GM23338 (cell line): Measurements from ENCODE around the gene TNNI3K. TPM values are rescaled to one million over a fixed set of nuclear protein-coding genes. Genes with fewer than 3 reads are reported as not detected.

Source experiments
- ATAC-seq: fragments of 200-7000 bp; cut with Tn5 transposase; 3 replicates; pipeline ENCODE4 v1.9.1; 2020
- DNase-seq: peaks from one replicate; pipeline ENCODE4 v3.0.0-alpha.2; 2015; ENCODE audit warnings: low spot score
- H2AFZ ChIP-seq: fragments of 200-600 bp; sonication (generic); 2 replicates; pipeline ENCODE4 v1.8.0; 2016; ENCODE audit warnings: antibody characterized with exemption, mild to moderate bottlenecking, moderate library complexity
- H3F3A ChIP-seq: fragments of 200-600 bp; sonication (generic); replicated peaks from 2 replicates; pipeline ENCODE4 v1.8.0; 2017; ENCODE audit warnings: antibody characterized with exemption, mixed run types, low read depth
- H3K27ac ChIP-seq: fragments of 200-600 bp; sonication (generic); 2 replicates; pipeline ENCODE4 v1.6.1; 2016; ENCODE audit warnings: low read depth
- H3K27me3 ChIP-seq: fragments of 200-600 bp; sonication (generic); 2 replicates; pipeline ENCODE4 v1.8.0; 2016; ENCODE audit warnings: mild to moderate bottlenecking, mixed run types, moderate library complexity; ENCODE audit not compliant: insufficient read depth
- H3K36me3 ChIP-seq: fragments of 200-600 bp; sonication (generic); 2 replicates; pipeline ENCODE4 v1.8.0; 2016; ENCODE audit warnings: mild to moderate bottlenecking; ENCODE audit not compliant: insufficient read depth
- H3K4me1 ChIP-seq: fragments of 200-600 bp; sonication (generic); 2 replicates; pipeline ENCODE4 v1.8.0; 2016; ENCODE audit warnings: mild to moderate bottlenecking, moderate library complexity; ENCODE audit not compliant: insufficient read depth
- H3K4me2 ChIP-seq: fragments of 200-600 bp; sonication (generic); 2 replicates; pipeline ENCODE4 v1.7.1; 2017; ENCODE audit warnings: mixed run types
- H3K4me3 ChIP-seq: fragments of 200-600 bp; sonication (generic); 2 replicates; pipeline ENCODE4 v1.6.1; 2016; ENCODE audit warnings: mixed run types
- H3K79me2 ChIP-seq: fragments of 200-600 bp; sonication (generic); replicated peaks from 2 replicates; pipeline ENCODE4 v1.8.0; 2017; ENCODE audit warnings: mild to moderate bottlenecking; ENCODE audit not compliant: insufficient read depth
- H3K9me2 ChIP-seq: fragments of 200-600 bp; sonication (generic); 2 replicates; pipeline ENCODE4 v1.8.0; 2017; ENCODE audit not compliant: insufficient read depth
- H4K20me1 ChIP-seq: fragments of 200-600 bp; sonication (generic); replicated peaks from 2 replicates; pipeline ENCODE4 v1.8.0; 2017; ENCODE audit warnings: mild to moderate bottlenecking; ENCODE audit not compliant: insufficient read depth
- H3K27ac Mint-ChIP-seq: 2 replicates; pipeline ENCODE4 v1.8.0; 2020; ENCODE audit warnings: inconsistent platforms, mild to moderate bottlenecking, moderate library complexity, mixed read lengths
- H3K27me3 Mint-ChIP-seq: 3 replicates; pipeline ENCODE4 v1.8.0; 2022; ENCODE audit warnings: low read depth, mild to moderate bottlenecking, moderate library complexity, mixed read lengths, inconsistent platforms; ENCODE audit not compliant: insufficient read depth, poor library complexity
- H3K36me3 Mint-ChIP-seq: 3 replicates; pipeline ENCODE4 v1.8.0; 2021; ENCODE audit warnings: low read depth, mild to moderate bottlenecking, inconsistent platforms, moderate library complexity, mixed read lengths
- H3K4me1 Mint-ChIP-seq: 3 replicates; pipeline ENCODE4 v1.8.0; 2020; ENCODE audit warnings: mild to moderate bottlenecking, inconsistent platforms, mixed read lengths
- H3K4me3 Mint-ChIP-seq: 3 replicates; pipeline ENCODE4 v1.8.0; 2021; ENCODE audit warnings: moderate library complexity, mild to moderate bottlenecking, inconsistent platforms, mixed read lengths
- H3K9me3 Mint-ChIP-seq: 3 replicates; pipeline ENCODE4 v1.8.0; 2020; ENCODE audit warnings: moderate library complexity, mild to moderate bottlenecking, inconsistent platforms, mixed read lengths
- CREB1 ChIP-seq: fragments of 250-450 bp; sonication (Bioruptor Pico); IDR thresholded peaks from 2 replicates; pipeline ENCODE4 v1.5.0; 2020; ENCODE audit warnings: low read depth, mild to moderate bottlenecking, moderate library complexity
- EZH2 ChIP-seq: fragments of 200-600 bp; sonication (generic); IDR thresholded peaks from one replicate; pipeline ENCODE4 v1.8.0; 2017; ENCODE audit warnings: antibody characterized with exemption, mild to moderate bottlenecking, low read depth; ENCODE audit not compliant: unreplicated experiment
- EZH2phosphoT487 ChIP-seq: fragments of 200-600 bp; sonication (generic); IDR thresholded peaks from one replicate; pipeline ENCODE4 v1.8.1; 2018; ENCODE audit warnings: antibody characterized with exemption; ENCODE audit not compliant: unreplicated experiment
- JUNB ChIP-seq: IDR thresholded peaks from one replicate; pipeline ENCODE4 v1.6.1; 2016; ENCODE audit warnings: antibody characterized with exemption; ENCODE audit not compliant: unreplicated experiment
- NANOG ChIP-seq: IDR thresholded peaks from 2 replicates; pipeline ENCODE4 v1.6.1; 2016; ENCODE audit warnings: antibody characterized with exemption, borderline replicate concordance
- POLR2AphosphoS5 ChIP-seq: IDR thresholded peaks from 2 replicates; pipeline ENCODE4 v1.6.1; 2016; ENCODE audit warnings: antibody characterized with exemption, low read depth
- STAT1 ChIP-seq: IDR thresholded peaks from one replicate; pipeline ENCODE4 v1.6.1; 2016; ENCODE audit warnings: antibody characterized with exemption; ENCODE audit not compliant: unreplicated experiment
- ZNF114 ChIP-seq: fragments of 250-450 bp; sonication (Bioruptor Pico); IDR thresholded peaks from 2 replicates; pipeline ENCODE4 v1.5.0; 2020; ENCODE audit warnings: mild to moderate bottlenecking, moderate library complexity
- ZNF331 ChIP-seq: fragments of 250-450 bp; sonication (Bioruptor Pico); IDR thresholded peaks from 2 replicates; pipeline ENCODE4 v1.5.0; 2020; ENCODE audit warnings: low read depth, mild to moderate bottlenecking, moderate library complexity
- polyA plus RNA-seq: library from polyadenylated mRNA; unstranded; fragments of >200 nt; fragmentation: Nextera tagmentation; extraction: Ambion mirVana; gene quantifications from 2 replicates; pipeline ENCODE4 v1.2.1, GENCODE V29; 2016
- total RNA-seq: library from RNA; depleted of rRNA; stranded (reverse); fragments of >200 nt; shearing (Covaris generic); gene quantifications from 2 replicates; pipeline ENCODE4 v1.2.3, GENCODE V29; 2014
- TF ChIP-seq, protein P1 (sequence below): IDR thresholded peaks from one replicate; pipeline ENCODE4 v1.6.1; 2018; ENCODE audit warnings: antibody characterized with exemption; ENCODE audit not compliant: unreplicated experiment
- TF ChIP-seq, protein P2 (sequence below), 2 experiments: fragments of 200-600 bp in 1 of 2; sonication (generic) in 1 of 2; conservative IDR thresholded peaks; 2 replicates each; pipeline versions ENCODE4 v1.5.1 to v1.6.1; 2016 to 2017; ENCODE audit warnings: antibody characterized with exemption in 2 of 2, low read depth in 2 of 2, mild to moderate bottlenecking in 2 of 2, moderate library complexity in 1 of 2
- TF ChIP-seq, protein P3 (sequence below): IDR thresholded peaks from 2 replicates; pipeline ENCODE4 v1.6.1; 2016; ENCODE audit warnings: antibody characterized with exemption
- TF ChIP-seq, protein P4 (sequence below): fragments of 250-450 bp; sonication (Bioruptor Pico); IDR thresholded peaks from 2 replicates; pipeline ENCODE4 v1.5.0; 2020; ENCODE audit warnings: mild to moderate bottlenecking, moderate library complexity

Gene TNNI3K
- total and polyA plus RNA-seq, 2 experiments from 2014 or later: not detected

DNA sequence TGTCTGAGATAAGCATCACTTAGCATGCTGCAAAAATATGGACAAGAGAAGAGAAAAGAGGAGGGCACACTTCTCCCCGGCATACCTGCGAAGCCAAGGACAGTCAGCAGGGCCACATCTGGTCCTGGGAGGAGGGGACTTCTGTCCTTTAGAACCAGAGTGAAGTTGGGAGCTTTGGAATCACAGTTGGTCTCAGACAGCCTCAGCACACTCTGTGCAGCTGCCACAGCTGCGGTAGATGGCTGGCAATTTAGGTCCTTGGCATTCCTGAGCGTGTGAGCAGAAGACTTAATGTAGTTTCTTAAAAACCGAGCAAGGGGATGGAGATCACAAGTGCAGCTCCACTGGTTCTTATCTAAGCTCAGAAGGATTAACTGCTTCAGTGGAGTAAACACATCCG is 244.9 kb downstream of the TNNI3K start:
- Mint-ChIP-seq H3K9me3 (no peaks in the 10 kb centered on the region), H3K4me3 (no peak overlapping the region), H3K36me3 (no peaks in the 10 kb centered on the region), H3K27ac (no peak overlapping the region), H3K27me3 (peaks cover 6% of the 10 kb centered on the region), H3K4me1 (peaks cover 26% of the 10 kb centered on the region)
- H4K20me1 ChIP-seq: no peaks in the 10 kb centered on the region
- no peaks in the 10 kb centered on the region for H3K9me2 ChIP-seq
- no peak overlapping the region for H3K4me3 ChIP-seq
- peaks cover 12% of the 10 kb centered on the region for H3K4me1 ChIP-seq
- no peaks in the 10 kb centered on the region for H3K79me2 ChIP-seq
- ATAC-seq: no peak
- H3K4me2 ChIP-seq: no peak overlapping the region
- no peaks in the 10 kb centered on the region for H3F3A ChIP-seq
- TF ChIP-seq CREB1 (CRISPR knock-in tag): no peak
- TF ChIP-seq EZH2: no peak
- TF ChIP-seq JUNB: no peak
- no peak for TF ChIP-seq EZH2phosphoT487
- no peak for TF ChIP-seq NANOG
- TF ChIP-seq ZNF114 (CRISPR knock-in tag): no peak
- no peak for TF ChIP-seq STAT1
- TF ChIP-seq ZNF331 (CRISPR knock-in tag): no peak
- TF ChIP-seq POLR2AphosphoS5: no peak
- TF ChIP-seq, protein P1, sequence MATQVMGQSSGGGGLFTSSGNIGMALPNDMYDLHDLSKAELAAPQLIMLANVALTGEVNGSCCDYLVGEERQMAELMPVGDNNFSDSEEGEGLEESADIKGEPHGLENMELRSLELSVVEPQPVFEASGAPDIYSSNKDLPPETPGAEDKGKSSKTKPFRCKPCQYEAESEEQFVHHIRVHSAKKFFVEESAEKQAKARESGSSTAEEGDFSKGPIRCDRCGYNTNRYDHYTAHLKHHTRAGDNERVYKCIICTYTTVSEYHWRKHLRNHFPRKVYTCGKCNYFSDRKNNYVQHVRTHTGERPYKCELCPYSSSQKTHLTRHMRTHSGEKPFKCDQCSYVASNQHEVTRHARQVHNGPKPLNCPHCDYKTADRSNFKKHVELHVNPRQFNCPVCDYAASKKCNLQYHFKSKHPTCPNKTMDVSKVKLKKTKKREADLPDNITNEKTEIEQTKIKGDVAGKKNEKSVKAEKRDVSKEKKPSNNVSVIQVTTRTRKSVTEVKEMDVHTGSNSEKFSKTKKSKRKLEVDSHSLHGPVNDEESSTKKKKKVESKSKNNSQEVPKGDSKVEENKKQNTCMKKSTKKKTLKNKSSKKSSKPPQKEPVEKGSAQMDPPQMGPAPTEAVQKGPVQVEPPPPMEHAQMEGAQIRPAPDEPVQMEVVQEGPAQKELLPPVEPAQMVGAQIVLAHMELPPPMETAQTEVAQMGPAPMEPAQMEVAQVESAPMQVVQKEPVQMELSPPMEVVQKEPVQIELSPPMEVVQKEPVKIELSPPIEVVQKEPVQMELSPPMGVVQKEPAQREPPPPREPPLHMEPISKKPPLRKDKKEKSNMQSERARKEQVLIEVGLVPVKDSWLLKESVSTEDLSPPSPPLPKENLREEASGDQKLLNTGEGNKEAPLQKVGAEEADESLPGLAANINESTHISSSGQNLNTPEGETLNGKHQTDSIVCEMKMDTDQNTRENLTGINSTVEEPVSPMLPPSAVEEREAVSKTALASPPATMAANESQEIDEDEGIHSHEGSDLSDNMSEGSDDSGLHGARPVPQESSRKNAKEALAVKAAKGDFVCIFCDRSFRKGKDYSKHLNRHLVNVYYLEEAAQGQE: no peak
- TF ChIP-seq, protein P2, sequence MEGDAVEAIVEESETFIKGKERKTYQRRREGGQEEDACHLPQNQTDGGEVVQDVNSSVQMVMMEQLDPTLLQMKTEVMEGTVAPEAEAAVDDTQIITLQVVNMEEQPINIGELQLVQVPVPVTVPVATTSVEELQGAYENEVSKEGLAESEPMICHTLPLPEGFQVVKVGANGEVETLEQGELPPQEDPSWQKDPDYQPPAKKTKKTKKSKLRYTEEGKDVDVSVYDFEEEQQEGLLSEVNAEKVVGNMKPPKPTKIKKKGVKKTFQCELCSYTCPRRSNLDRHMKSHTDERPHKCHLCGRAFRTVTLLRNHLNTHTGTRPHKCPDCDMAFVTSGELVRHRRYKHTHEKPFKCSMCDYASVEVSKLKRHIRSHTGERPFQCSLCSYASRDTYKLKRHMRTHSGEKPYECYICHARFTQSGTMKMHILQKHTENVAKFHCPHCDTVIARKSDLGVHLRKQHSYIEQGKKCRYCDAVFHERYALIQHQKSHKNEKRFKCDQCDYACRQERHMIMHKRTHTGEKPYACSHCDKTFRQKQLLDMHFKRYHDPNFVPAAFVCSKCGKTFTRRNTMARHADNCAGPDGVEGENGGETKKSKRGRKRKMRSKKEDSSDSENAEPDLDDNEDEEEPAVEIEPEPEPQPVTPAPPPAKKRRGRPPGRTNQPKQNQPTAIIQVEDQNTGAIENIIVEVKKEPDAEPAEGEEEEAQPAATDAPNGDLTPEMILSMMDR (conservative IDR thresholded peaks at IDR 0.05; ENCODE audit: low read depth in 2 of 2): no peak
- TF ChIP-seq, protein P3, sequence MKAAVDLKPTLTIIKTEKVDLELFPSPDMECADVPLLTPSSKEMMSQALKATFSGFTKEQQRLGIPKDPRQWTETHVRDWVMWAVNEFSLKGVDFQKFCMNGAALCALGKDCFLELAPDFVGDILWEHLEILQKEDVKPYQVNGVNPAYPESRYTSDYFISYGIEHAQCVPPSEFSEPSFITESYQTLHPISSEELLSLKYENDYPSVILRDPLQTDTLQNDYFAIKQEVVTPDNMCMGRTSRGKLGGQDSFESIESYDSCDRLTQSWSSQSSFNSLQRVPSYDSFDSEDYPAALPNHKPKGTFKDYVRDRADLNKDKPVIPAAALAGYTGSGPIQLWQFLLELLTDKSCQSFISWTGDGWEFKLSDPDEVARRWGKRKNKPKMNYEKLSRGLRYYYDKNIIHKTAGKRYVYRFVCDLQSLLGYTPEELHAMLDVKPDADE: no peak
- TF ChIP-seq, protein P4, sequence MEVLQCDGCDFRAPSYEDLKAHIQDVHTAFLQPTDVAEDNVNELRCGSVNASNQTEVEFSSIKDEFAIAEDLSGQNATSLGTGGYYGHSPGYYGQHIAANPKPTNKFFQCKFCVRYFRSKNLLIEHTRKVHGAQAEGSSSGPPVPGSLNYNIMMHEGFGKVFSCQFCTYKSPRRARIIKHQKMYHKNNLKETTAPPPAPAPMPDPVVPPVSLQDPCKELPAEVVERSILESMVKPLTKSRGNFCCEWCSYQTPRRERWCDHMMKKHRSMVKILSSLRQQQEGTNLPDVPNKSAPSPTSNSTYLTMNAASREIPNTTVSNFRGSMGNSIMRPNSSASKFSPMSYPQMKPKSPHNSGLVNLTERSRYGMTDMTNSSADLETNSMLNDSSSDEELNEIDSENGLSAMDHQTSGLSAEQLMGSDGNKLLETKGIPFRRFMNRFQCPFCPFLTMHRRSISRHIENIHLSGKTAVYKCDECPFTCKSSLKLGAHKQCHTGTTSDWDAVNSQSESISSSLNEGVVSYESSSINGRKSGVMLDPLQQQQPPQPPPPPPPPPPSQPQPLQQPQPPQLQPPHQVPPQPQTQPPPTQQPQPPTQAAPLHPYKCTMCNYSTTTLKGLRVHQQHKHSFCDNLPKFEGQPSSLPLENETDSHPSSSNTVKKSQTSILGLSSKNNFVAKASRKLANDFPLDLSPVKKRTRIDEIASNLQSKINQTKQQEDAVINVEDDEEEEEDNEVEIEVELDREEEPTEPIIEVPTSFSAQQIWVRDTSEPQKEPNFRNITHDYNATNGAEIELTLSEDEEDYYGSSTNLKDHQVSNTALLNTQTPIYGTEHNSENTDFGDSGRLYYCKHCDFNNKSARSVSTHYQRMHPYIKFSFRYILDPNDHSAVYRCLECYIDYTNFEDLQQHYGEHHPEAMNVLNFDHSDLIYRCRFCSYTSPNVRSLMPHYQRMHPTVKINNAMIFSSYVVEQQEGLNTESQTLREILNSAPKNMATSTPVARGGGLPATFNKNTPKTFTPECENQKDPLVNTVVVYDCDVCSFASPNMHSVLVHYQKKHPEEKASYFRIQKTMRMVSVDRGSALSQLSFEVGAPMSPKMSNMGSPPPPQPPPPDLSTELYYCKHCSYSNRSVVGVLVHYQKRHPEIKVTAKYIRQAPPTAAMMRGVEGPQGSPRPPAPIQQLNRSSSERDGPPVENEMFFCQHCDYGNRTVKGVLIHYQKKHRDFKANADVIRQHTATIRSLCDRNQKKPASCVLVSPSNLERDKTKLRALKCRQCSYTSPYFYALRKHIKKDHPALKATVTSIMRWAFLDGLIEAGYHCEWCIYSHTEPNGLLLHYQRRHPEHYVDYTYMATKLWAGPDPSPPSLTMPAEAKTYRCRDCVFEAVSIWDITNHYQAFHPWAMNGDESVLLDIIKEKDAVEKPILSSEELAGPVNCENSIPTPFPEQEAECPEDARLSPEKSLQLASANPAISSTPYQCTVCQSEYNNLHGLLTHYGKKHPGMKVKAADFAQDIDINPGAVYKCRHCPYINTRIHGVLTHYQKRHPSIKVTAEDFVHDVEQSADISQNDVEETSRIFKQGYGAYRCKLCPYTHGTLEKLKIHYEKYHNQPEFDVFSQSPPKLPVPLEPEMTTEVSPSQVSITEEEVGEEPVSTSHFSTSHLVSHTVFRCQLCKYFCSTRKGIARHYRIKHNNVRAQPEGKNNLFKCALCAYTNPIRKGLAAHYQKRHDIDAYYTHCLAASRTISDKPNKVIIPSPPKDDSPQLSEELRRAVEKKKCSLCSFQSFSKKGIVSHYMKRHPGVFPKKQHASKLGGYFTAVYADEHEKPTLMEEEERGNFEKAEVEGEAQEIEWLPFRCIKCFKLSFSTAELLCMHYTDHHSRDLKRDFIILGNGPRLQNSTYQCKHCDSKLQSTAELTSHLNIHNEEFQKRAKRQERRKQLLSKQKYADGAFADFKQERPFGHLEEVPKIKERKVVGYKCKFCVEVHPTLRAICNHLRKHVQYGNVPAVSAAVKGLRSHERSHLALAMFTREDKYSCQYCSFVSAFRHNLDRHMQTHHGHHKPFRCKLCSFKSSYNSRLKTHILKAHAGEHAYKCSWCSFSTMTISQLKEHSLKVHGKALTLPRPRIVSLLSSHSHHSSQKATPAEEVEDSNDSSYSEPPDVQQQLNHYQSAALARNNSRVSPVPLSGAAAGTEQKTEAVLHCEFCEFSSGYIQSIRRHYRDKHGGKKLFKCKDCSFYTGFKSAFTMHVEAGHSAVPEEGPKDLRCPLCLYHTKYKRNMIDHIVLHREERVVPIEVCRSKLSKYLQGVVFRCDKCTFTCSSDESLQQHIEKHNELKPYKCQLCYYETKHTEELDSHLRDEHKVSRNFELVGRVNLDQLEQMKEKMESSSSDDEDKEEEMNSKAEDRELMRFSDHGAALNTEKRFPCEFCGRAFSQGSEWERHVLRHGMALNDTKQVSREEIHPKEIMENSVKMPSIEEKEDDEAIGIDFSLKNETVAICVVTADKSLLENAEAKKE: no peak
- H3K27ac ChIP-seq: no peak overlapping the region
- no peaks in the 10 kb centered on the region for H3K36me3 ChIP-seq
- no peaks in the 10 kb centered on the region for H3K27me3 ChIP-seq
- DNase-seq: no peak
- H2AFZ ChIP-seq: no peak overlapping the region
